Inflammatory macrophage treated with lipopolysaccharide for 1 hour (primary cell): Measurements from ENCODE around the gene FAM180B.
"Not testable (repeated sequence)": the region's sequence is repeated elsewhere in the genome, so short reads cannot be mapped to it uniquely, and the experiment has no call there.

Source experiments
- DNase-seq, 2 donors: peaks; one replicate each; pipeline ENCODE4 v3.0.0-alpha.2; 2020 to 2022

FAM180B gene

DNA sequence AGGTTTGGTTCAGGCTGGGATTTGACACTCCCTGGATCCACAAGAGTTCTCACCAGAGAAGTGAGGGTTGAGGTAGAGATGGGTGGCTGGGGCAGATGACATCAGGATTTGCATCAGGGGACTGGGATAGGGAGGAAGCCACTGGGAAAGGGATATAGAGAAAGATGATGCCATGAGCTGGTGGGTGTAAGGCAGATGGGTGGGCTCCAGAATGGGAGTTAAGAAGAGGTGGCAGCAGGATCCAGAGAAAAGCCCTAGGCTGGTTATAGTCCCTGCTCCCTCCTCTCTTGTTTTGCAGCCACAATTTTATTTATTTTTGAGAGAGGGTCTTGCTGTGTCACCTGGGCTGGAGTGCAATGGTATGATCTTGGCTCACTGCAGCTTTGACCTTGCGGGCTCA, 9.5 kb downstream of the FAM180B start:
- DNase-seq = no peak

DNA sequence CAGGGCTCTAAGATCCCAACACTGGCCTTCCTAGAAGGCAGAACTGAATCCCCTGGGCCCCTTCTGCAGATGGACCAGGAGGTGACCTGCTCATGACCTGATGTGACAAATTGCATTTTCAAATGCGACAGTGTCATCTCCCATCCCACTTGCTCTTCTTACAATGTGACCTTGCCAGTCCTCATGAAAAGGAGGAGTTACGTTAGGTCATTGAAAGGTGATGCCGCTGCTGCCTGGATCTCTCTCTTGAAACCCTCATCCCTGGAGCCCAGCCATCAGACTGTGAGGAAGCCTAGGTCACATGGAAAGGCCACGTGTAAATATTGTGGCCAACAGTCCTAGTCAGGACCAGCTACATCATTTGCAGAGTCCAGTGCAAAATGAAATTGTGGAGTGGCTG, 13.4 kb downstream of the FAM180B start:
- DNase-seq = no peak

DNA sequence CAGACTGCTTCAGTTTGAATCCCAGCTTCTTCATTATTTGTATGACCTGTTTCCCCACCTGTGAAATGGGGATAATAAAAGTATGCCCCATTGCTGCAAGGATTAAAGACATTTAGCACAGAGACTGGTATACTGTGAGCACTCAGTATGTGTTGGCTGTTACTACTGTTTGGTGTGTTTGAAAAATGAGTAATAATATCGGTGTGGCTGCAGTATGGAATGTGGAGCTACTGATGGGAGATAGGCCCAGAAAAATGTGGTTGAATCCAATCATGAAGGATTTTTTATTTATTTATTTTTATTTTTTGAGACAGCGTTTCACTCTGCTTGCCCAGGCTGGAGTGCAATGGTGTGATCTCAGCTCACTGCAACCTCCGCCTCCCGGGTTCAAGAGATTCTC, 16.8 kb downstream of the FAM180B start:
- DNase-seq = no peak

DNA sequence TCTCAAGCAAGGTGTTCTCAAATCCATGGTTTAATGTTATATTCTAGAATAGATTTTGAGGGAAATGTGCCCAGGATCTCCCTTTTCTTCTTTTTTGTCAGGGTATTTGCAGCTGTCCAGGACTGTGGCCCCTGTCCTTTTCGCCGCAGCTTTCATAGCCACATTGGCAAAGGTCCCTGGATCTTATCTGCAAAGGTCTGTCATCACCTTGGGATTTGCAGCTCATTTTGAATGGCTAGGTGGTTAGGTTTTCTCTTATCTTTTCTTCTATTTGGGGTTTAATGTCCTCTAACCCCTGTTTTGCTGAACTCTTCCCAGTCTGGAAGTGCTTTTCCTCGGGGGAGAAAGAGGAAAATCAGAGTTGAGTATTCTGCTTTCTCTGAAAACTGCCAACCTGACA, 19.4 kb downstream of the FAM180B start:
- no peak for DNase-seq

GRCh38 chr11:47606731-47607130, 20.3 kb downstream of the FAM180B start:
- no peak for DNase-seq

DNA sequence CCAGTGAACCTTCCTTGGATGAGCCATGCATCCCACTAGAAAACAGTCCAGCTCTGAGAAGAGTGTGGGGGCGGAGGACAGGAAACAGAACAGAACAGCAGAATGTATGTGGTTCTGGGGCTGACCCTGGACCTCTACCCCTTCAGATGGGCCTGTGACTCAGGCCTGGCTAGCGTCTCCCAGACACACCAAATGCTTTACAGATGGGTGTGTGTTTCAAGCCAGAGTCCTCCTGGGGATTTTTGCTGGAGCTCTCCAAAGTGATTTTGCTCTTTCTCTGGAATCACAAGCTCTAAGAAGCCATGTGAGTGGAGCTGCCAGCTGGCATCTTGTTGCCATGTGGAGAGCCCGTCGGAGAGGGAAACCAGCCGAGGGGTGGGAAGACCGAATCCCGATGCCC, 20.9 kb downstream of the FAM180B start:
- DNase-seq = no peak

- no peak for DNase-seq
These were observed 23.2 kb downstream of the FAM180B start for GRCh38 chr11:47609675-47610074.

- DNase-seq = peak; percentile 52 to 55
These were observed 24.9 kb downstream of the FAM180B start for GRCh38 chr11:47611348-47611794.

DNA sequence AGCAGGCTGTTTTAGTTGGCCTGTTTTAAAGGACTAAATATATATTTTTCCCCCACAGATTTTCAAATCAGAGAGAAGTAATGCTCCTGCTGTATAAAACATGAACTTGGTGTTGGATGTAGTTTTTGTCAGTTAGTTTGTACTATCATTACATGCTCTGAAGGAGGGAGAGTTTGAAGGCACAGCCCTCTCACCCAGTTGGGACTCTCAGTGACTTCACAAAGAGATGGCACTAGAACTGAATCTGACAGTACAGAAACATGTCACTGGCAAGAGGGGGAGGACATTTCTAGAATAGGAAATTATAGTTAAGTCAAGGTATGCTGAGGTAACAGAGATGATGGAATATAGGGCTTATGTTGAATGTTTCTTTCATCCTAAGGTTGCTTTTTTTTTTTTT, 28.8 kb downstream of the FAM180B start:
- DNase-seq = no peak

GRCh38 chr11:47616726-47617416, 30.4 kb downstream of the FAM180B start:
- peak; percentile 71 to 75 for DNase-seq

- DNase-seq = no peak
These were observed 30.9 kb downstream of the FAM180B start for GRCh38 chr11:47617417-47617809.

DNA sequence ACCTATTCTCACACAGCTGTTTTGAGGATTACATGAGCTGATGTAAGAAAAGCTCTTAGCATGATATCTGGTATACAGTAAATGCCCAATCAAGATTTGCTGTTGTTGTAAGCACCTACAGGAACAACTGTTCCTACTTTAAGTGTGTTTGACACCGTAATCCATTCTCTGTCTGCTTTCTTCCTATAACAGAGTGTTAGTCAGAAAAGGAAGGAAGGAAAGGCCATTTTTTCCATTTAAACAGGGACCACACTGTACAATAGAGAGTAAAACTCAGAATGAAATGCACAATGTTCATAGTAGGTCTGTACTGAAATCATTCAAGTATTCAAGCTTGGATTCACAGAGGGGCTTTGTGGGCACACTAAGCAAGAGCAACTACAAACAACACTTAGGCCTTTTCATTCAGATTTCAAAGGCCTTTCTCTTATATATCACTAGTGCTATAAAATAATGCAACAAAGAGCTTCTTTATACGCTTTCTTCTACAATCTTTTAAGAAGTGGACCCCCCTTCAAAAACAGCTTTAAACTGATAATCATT, 34.4 kb downstream of the FAM180B start:
- no peak for DNase-seq

- DNase-seq = no peak
These were observed 39.8 kb downstream of the FAM180B start for GRCh38 chr11:47626234-47626633.

- DNase-seq = no peak
These were observed 41.5 kb downstream of the FAM180B start for GRCh38 chr11:47628026-47628425.

DNA sequence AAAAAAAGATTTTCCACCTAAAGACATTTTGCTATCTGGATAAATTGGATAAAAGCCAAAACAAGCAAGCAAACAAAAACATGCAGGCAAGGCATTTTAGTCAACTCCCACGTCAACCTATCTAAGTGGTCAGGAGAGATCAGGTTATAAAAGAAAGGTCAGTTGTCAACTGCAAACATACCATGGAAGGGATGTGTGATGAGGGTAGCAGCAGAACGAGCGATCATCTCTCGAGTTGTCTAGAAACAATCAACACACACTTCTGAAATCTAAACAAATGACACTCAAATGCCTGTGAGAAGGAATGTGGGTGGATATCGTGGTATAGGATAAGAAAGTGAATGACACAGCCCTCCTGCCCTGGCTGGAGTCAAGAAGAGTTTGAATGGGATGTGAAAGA, 45.0 kb downstream of the FAM180B start:
- no peak for DNase-seq

DNA sequence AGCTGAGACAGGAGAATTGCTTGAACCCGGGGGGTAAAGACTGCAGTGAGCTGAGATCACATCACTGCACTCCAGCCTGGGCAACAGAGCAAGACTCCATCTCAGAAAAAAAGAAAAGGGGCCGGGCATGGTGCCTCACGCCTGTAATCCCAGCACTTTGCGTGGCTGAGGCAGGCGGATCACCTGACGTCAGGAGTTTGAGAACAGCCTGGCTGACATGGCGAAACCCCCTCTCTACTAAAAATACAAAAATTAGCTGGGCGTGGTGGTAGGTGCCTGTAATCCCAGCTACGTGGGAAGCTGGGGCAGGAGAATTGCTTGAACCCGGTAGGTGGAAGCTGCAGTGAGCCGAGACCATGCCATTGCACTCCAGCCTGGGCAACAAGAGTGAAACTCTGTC, 49.9 kb downstream of the FAM180B start:
- not testable (repeated sequence) for DNase-seq
